Caco-2 (cell line): ENCODE results near the gene GAS2L1. TPM values are rescaled to one million over a fixed set of nuclear protein-coding genes. Genes with fewer than 3 reads are reported as not detected.

Experiments
- BruUV-seq: library from RNA; stranded (reverse); fragments of 400-500 nt; replicated peaks from 2 replicates; lab custom pipeline; 2021; lab: Mats Ljungman, UMichigan
- CTCF ChIA-PET: fragments of 300-600 bp; sonication (Branson Sonifier 250); formaldehyde crosslinking; loops from one replicate; lab custom pipeline; 2022; ENCODE audit warnings: antibody characterized with exemption; lab: Charles Lee
- POLR2A ChIA-PET: fragments of 300-600 bp; sonication (Branson Sonifier 250); formaldehyde crosslinking; loops from one replicate; lab custom pipeline; 2022; ENCODE audit warnings: antibody characterized with exemption; lab: Charles Lee
- DNase-seq, 2 experiments: peaks; one replicate each; pipeline versions ENCODE4 v3.0.0 to v3.0.0-alpha.2; 2020 to 2022
- H3K27me3 ChIP-seq: replicated peaks from 2 replicates; pipeline ENCODE4 v1.6.0; 2011; ENCODE audit warnings: low read length; ENCODE audit not compliant: control insufficient read depth, insufficient read depth
- H3K36me3 ChIP-seq: 2 replicates; pipeline ENCODE4 v1.5.1; 2011; ENCODE audit warnings: low read length; ENCODE audit not compliant: control insufficient read depth, insufficient read depth
- H3K4me1 ChIP-seq: fragments of 250-450 bp; sonication (Bioruptor Pico); 2 replicates; pipeline ENCODE4 v1.5.1; 2020; ENCODE audit warnings: mild to moderate bottlenecking
- H3K4me3 ChIP-seq: 2 replicates; pipeline ENCODE4 v1.5.1; 2011; ENCODE audit warnings: low read depth, mild to moderate bottlenecking, control low read depth, low read length
- H3K9me3 ChIP-seq: fragments of 250-450 bp; sonication (Bioruptor Pico); 2 replicates; pipeline ENCODE4 v1.5.1; 2020; ENCODE audit warnings: mild to moderate bottlenecking, moderate library complexity
- H3K27ac Mint-ChIP-seq: one replicate; pipeline ENCODE4 v1.8.0; 2022; ENCODE audit warnings: mixed read lengths; ENCODE audit not compliant: unreplicated experiment
- H3K27me3 Mint-ChIP-seq: one replicate; pipeline ENCODE4 v1.8.0; 2022; ENCODE audit warnings: mixed read lengths; ENCODE audit not compliant: insufficient read depth, unreplicated experiment
- H3K36me3 Mint-ChIP-seq: one replicate; pipeline ENCODE4 v1.8.0; 2022; ENCODE audit warnings: mild to moderate bottlenecking, mixed read lengths; ENCODE audit not compliant: insufficient read depth, unreplicated experiment
- H3K4me1 Mint-ChIP-seq: one replicate; pipeline ENCODE4 v1.8.0; 2022; ENCODE audit warnings: low read depth, mixed read lengths; ENCODE audit not compliant: unreplicated experiment
- H3K4me3 Mint-ChIP-seq: one replicate; pipeline ENCODE4 v1.8.0; 2022; ENCODE audit warnings: mild to moderate bottlenecking, moderate library complexity, mixed read lengths; ENCODE audit not compliant: unreplicated experiment
- H3K9me3 Mint-ChIP-seq: one replicate; pipeline ENCODE4 v1.8.0; 2022; ENCODE audit warnings: mixed read lengths; ENCODE audit not compliant: unreplicated experiment
- CTCF ChIP-seq, 2 experiments: fragments of 200-600 bp in 1 of 2; IDR thresholded peaks; 1 replicate in 1 of 2; 2 replicates in 1 of 2; pipeline versions ENCODE4 v1.5.1 to v1.8.0; 2011 to 2022; ENCODE audit warnings: antibody characterized with exemption in 1 of 2, control low read depth in 1 of 2, inconsistent platforms in 1 of 2, low read depth in 1 of 2, low read length in 1 of 2, mild to moderate bottlenecking in 1 of 2, moderate library complexity in 1 of 2; ENCODE audit not compliant: insufficient read depth in 1 of 2, severe bottlenecking in 1 of 2, unreplicated experiment in 1 of 2
- intact Hi-C: fragments of 100-400 bp; cut with micrococcal nuclease; formaldehyde crosslinking; loops from one replicate; pipeline ENCODE4 v1.10.0; 2022; ENCODE audit not compliant: unreplicated experiment
- total RNA-seq: library from RNA; stranded (reverse); gene quantifications from 2 replicates; pipeline ENCODE4 v1.2.3, GENCODE V29; 2022

GAS2L1 gene
- total RNA-seq, 1 experiment from 2014 or later = 20.4 TPM

GRCh38 chr22:29319072-29319471, 12.6 kb downstream of the GAS2L1 start:
- H3K36me3 ChIP-seq = no peaks in the 10 kb centered on the region
- ChIA-PET POLR2A (no interaction called here), CTCF (no interaction called here)
- Mint-ChIP-seq H3K4me3 (no peak overlapping the region), H3K36me3 (peaks cover 3% of the 10 kb centered on the region), H3K9me3 (no peaks in the 10 kb centered on the region), H3K27ac (no peak overlapping the region), H3K4me1 (peaks cover 8% of the 10 kb centered on the region), H3K27me3 (peaks cover 10% of the 10 kb centered on the region)
- intact Hi-C loops = no loop called here
- no peaks in the 10 kb centered on the region; the same call in none of the 2 replicates for H3K27me3 ChIP-seq
- no TSS peak for BruUV-seq
- H3K4me1 ChIP-seq = peaks cover 9% of the 10 kb centered on the region
- no peak for DNase-seq
- no peak for TF ChIP-seq CTCF (IDR thresholded peaks at IDR 0.05; ENCODE audit: insufficient read depth in 1 of 2, low read depth in 1 of 2, low read length in 1 of 2, severe bottlenecking in 1 of 2, unreplicated experiment in 1 of 2)
- no peak overlapping the region for H3K4me3 ChIP-seq
- no peaks in the 10 kb centered on the region for H3K9me3 ChIP-seq

GRCh38 chr22:29320546-29320945, 14.1 kb downstream of the GAS2L1 start:
- peak in 1 of 2 experiments; percentile 31 for DNase-seq
- POLR2A ChIA-PET = interaction anchor here (0.5 kb wide), 1 partner anchor 50 kb away, joined by 3 read pairs; no protein-coding TSS in a partner anchor
- peak in 1 of 2 experiments; percentile 55 for TF ChIP-seq CTCF (IDR thresholded peaks at IDR 0.05; ENCODE audit: insufficient read depth in 1 of 2, low read depth in 1 of 2, low read length in 1 of 2, severe bottlenecking in 1 of 2, unreplicated experiment in 1 of 2)

GRCh38 chr22:29323641-29324040, 17.2 kb downstream of the GAS2L1 start:
- Mint-ChIP-seq H3K27me3 (no peaks in the 10 kb centered on the region), H3K27ac (no peak overlapping the region), H3K36me3 (no peaks in the 10 kb centered on the region), H3K4me3 (no peak overlapping the region), H3K9me3 (no peaks in the 10 kb centered on the region), H3K4me1 (no peaks in the 10 kb centered on the region)
- CTCF ChIA-PET = interaction anchor here (0.7 kb wide), 1 partner anchor 302 kb away, joined by 5 read pairs; no protein-coding TSS in a partner anchor
- TF ChIP-seq CTCF (IDR thresholded peaks at IDR 0.05; ENCODE audit: insufficient read depth in 1 of 2, low read depth in 1 of 2, low read length in 1 of 2, severe bottlenecking in 1 of 2, unreplicated experiment in 1 of 2) = no peak
- no TSS peak for BruUV-seq
- Histone ChIP-seq H3K36me3 (no peaks in the 10 kb centered on the region), H3K4me3 (no peak overlapping the region), H3K4me1 (no peaks in the 10 kb centered on the region), H3K9me3 (no peaks in the 10 kb centered on the region), H3K27me3 (no peaks in the 10 kb centered on the region)
- intact Hi-C loops = no loop called here
- DNase-seq = no peak
- POLR2A ChIA-PET = no interaction called here

More at GRCh38 chr22:29320546-29320945, 14.1 kb downstream of the GAS2L1 start:
- Histone ChIP-seq H3K27me3 (no peaks in the 10 kb centered on the region; the same call in 1 of the 2 replicates), H3K4me3 (no peak overlapping the region), H3K36me3 (no peaks in the 10 kb centered on the region), H3K4me1 (no peaks in the 10 kb centered on the region), H3K9me3 (no peaks in the 10 kb centered on the region)
- intact Hi-C loops = no loop called here
- Mint-ChIP-seq H3K4me1 (no peaks in the 10 kb centered on the region), H3K9me3 (no peaks in the 10 kb centered on the region), H3K4me3 (no peak overlapping the region), H3K27ac (no peak overlapping the region), H3K27me3 (peaks cover 3% of the 10 kb centered on the region), H3K36me3 (no peaks in the 10 kb centered on the region)
- CTCF ChIA-PET = interaction anchor here (0.6 to 2.8 kb wide), 7 partner anchors 14 to 165 kb away, joined by 3 to 17 read pairs (median 3); partner anchors contain the start of gene GAS2L1
- no TSS peak for BruUV-seq
